Epidermal melanocyte (primary cell): ENCODE measurements around the gene KCNF1.

Experiments used
- DNase-seq: peaks from one replicate; pipeline ENCODE4 v3.0.0; 2011; ENCODE audit warnings: low spot score; ENCODE audit not compliant: insufficient read length

KCNF1 gene

DNA sequence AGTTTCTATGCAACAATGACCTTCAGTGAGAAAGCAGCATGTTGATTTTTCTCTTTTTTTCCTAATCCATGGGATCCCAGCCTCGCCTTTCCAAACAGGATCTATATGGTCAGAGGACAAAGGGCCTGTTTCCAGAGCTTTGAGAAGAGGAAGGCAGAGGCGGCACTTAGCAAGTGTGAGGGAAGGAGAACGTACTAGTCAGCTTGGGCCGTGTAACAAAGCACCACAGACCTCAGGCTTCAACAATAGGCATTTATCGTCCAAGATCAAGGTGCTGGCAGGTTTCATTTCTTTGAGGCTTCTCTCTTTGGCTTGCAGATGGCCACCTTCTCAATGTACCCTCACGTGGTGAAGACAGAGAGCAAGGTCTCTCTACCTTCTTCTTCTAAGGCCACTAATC lies 7.3 kb upstream of the KCNF1 start:
- no peak for DNase-seq

DNA sequence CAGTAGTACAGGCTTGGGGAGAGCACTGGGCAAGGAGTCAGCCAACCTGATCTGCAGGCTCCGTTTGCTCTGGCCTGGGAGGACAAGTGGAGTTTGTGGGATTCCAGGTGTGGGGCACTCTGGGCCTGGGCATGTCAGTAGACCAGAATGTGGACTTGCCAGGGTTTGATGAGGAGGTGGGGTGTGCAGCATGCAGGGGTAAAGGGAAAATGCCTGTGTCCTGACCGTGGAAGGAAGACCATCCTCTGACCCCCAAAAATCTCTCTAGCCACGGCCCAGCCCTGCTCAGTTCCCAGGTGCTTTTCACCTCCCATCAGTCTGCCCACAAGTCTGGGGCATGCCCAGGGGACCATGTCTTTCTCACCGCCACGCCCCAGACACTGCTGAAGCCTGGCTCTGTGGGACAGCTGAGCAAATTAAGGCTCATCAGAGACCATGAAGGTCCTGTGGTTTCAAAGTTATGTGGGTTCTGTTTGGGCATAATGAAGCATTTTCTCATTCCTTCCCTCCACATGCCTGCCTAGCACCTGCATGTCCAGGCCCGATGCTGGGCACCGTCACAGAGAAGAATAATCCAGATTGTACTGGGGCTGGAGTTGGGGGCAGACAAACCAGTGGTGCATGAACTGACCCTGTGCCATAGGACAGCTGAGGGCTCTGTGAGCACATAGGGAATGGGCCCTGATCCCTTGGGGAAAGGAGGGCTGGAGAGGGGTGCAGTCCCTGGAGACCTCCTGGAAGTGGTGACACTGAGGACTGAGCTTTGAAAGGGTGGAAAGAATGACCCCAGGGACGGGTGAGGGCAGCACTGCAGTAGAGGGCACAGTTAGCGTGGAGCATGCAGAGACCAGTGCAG lies 6.5 kb upstream of the KCNF1 start:
- no peak for DNase-seq

DNA sequence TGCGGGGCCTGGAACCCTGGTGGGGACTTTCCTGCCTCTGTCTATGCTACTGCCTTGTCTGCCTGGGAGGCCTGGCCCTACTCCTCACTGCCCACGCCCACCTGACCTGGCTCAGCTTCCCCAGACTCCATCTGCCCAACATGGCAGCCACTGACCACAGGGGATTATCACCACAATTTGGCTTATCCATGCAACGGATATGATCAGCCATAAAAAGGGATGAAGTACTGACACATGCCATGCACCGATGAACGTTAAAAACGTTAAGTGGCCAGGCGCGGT lies 5.9 kb upstream of the KCNF1 start:
- no peak for DNase-seq

DNA sequence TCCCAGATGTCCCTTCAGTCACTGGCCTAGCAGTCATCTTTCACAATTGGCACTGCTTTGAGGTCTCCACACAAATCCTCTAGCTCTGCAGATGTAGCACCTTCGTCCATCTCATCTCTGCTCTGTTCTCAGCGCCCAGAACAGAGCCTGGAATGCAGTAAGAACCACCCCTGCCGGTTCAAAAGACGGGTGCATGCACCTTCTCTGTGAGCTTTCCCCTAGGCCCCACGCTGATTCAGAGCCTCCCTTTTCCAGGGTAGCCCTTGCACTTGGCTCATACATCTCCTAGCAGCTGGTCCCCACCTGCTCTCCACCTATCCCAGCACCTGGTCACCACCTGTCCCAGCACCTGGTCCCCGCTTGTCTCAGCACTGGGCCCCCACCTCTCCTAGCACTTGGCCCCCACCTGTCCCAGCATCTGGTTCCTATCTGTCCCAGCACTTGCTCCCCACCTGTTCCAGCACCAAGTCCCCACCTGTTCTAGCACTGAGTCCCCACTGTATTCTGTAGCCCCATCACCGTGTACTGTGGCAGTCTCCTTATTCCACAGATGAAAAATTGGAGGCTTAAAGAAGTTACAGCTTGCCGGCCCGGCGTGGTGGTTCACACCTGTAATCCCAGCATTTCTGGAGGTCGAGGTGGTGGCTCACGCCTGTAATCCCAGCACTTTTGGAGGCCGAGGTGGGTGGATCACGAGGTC lies 4.7 kb upstream of the KCNF1 start:
- DNase-seq = no peak

DNA sequence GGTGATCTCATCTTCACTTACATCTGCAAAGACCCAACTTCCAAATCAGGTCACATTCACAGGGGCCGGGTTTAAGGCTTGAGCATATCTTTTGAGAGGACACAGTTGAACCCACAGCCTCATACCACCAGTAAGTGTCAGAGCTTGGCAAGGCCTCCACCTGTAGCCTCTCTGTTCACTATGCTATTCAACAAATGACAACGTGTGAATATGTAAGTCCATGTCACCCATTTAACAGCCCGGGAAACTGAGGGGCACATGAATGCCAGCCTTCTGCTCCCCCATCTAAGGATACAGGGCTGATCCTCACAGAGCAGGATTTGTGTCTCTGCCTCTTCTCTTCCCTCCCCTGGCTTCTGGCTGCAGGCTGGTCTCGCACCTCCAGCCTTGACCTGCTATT lies 3.5 kb upstream of the KCNF1 start:
- DNase-seq = no peak

DNA sequence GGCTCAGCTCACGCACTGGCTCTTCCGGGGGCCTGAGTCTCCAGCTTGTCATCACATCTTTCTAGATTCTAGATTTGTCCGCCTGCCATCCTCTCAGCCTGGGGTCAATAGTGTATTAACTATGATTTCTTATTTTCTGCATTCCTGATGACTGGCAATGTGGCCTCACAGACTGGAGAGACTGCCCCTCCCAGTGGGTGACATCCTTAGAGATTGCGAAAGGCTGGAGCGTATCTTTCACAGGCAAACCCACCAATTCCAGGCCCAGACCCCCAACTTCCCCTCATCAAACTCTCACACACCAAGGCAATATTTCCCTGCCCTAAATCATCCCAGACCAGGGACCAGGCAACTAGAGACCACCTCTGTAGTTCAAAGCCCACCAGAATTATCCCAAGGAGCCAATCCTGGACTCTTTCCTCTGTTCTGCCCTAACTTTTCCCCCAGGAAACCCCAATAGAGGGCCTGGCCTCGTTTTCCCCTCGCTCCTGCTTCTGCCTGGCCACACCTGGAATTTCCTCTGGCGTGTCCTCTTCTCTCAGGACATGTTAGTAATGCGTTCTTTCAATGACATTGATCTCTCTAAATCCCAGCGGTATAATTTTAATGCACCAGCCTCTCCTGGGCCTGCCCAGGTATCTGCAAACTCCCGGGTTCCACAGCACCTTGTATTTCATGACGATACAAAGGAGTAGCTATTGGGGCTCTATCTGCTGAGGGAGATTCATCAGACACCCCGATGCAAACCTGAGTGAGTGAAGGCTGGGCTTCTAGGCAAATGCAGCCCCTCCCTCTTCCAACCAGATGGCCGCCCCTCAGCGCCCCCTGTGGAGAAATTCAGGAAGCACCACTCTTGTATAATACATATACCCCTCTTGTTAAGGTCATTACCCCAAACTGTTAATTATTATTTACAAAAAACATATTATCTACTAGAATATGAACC lies 2.4 kb upstream of the KCNF1 start:
- no peak for DNase-seq

DNA sequence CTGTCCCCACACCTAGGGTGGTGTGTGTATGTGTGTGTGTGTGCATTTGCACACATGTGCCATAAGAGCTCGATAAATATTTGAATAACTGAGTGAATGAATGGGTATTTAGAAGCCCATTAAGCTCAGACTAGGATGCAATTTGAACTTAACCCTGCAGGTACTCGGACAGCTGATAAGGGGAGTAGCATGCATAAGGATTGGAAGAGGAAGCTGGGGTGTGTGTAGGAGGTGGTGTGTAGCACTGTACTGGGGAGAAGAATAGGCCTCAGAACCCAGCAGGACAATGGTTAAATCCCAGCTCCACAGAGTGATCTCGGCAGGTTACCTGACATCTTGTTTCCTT lies 1.8 kb upstream of the KCNF1 start:
- no peak for DNase-seq

DNA sequence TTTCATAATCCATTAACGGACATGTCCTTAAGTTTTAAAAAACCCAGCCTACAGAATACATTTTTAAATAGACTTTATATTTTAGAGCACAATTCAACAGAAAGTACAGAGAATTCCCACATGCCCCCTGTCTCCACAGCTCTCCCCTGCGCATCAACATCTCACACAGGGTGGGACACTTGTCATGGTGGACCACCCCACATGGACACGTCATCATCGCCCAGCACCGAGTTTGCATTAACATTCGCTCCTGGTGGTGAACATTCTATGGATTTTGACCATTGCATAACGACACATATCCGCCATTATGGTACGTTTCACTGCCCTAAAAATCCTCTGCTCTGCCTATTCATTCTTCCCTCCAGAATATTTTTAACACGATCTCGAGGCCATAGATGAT lies 1.1 kb upstream of the KCNF1 start:
- no peak for DNase-seq

DNA sequence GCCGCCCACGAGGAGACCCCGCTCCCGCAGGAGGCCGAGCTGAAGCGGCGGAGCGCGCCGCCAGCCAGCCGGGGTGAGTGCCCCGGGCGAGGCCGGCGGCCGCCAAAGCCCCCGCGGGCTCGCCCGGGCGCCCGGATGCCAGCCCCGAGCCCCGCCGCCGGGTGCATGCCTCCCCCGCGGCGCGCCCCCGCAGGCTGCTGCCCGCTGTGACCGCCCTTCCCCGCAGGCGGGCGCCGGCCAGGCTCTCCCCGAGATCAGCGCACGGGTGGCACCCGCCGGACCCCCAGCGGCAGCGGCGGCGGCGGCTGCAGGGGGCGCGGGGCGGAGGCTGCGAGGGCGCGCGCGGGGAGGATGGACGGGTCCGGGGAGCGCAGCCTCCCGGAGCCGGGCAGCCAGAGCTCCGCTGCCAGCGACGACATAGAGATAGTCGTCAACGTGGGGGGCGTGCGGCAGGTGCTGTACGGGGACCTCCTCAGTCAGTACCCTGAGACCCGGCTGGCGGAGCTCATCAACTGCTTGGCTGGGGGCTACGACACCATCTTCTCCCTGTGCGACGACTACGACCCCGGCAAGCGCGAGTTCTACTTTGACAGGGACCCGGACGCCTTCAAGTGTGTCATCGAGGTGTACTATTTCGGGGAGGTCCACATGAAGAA lies 470 bp downstream of the KCNF1 start:
- no peak for DNase-seq

DNA sequence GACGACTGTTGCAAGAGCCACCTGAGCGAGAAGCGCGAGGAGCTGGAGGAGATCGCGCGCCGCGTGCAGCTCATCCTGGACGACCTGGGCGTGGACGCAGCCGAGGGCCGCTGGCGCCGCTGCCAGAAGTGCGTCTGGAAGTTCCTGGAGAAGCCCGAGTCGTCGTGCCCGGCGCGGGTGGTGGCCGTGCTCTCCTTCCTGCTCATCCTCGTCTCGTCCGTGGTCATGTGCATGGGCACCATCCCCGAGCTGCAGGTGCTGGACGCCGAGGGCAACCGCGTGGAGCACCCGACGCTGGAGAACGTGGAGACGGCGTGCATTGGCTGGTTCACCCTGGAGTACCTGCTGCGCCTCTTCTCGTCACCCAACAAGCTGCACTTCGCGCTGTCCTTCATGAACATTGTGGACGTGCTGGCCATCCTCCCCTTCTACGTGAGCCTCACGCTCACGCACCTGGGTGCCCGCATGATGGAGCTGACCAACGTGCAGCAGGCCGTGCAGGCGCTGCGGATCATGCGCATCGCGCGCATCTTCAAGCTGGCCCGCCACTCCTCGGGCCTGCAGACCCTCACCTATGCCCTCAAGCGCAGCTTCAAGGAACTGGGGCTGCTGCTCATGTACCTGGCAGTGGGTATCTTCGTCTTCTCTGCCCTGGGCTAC lies 1.2 kb downstream of the KCNF1 start:
- no peak for DNase-seq

DNA sequence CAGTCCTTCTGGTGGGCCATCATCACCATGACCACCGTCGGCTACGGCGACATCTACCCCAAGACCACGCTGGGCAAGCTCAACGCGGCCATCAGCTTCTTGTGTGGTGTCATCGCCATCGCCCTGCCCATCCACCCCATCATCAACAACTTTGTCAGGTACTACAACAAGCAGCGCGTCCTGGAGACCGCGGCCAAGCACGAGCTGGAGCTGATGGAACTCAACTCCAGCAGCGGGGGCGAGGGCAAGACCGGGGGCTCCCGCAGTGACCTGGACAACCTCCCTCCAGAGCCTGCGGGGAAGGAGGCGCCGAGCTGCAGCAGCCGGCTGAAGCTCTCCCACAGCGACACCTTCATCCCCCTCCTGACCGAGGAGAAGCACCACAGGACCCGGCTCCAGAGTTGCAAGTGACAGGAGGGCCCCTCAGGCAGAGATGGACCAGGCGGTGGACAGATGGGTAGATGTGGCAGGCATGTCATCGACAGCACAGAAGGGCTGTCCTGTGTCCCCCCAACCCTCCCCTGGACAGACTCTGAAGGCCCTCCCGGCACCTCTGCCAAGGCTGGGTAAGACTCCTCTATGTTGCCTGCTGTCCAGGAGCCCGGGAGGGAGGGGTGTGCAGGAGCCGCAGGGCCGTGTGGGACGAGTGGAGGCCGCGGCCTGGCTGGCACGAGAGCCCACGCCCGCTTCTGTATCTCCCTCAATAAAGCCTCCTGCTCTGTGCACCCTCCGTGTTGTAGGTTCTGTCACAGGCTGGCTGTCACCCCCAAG lies 2.0 kb downstream of the KCNF1 start:
- no peak for DNase-seq

DNA sequence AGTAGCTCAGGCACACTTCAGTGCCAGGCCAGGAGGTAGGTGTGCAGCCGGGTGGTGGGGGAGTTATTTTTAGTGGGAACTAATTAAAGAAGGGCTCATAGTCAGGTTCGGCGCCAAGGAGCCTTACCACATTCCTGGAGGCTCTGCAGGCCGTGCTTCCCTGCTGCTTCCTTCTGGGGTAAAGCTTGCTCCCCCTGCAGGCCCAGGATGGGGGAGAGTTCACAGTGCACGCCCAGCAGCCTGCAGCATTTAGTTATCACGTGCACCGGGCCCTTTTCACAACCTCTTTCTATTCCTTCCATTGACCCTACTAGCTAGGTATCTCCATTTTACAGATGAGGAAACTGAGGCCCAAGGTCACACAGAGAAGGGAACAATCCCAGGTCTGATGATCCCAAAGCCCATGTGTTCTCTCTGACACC lies 2.5 kb downstream of the KCNF1 start:
- DNase-seq = no peak

DNA sequence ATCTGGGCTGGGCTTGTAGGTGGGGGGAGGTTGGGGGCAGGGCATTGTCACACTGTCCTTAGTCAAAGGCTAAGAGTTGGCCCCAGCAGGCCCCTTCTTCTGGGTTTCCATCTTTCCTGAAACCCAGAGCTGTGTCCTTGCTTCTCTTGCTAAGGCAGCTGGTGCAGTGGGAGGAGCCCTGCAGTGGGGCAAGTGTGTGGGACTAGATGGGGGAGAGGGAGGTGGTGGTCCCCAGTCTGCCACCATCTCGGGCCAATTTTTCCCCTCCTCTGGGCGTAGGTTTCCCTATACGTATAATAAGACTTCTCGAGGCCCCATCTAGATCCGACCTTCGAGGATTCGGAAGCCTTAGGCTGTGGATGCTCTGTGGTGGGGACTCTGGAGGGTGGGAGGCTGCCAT lies 3.5 kb downstream of the KCNF1 start:
- DNase-seq = no peak

DNA sequence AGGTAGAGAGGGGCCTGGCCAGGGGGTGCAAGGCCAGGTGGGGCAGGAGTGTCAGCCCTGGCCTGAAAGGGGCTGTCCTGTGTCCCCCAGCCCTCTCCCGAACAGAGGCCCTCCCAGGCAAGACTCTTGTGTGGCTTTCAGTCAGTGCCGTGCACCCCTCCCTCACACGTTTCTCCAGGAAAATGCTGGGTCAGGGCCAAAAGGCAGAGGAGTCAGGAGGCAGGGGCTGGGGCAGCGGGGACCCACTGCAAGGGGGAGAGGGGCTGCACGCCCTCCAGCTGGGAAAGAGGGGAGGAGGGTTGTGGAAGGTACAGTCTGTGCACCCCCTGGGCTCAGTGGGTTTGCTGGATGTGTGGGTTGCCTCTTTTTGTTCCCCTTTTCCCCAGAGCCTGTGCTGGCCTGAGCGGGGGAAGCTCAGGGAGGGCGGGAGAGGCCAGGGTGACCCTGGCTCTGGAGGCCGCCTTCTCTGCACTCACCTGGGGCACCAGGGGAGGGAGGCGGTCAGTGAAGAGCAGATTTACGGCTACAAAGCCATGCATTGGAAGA lies 4.1 kb downstream of the KCNF1 start:
- no peak for DNase-seq

DNA sequence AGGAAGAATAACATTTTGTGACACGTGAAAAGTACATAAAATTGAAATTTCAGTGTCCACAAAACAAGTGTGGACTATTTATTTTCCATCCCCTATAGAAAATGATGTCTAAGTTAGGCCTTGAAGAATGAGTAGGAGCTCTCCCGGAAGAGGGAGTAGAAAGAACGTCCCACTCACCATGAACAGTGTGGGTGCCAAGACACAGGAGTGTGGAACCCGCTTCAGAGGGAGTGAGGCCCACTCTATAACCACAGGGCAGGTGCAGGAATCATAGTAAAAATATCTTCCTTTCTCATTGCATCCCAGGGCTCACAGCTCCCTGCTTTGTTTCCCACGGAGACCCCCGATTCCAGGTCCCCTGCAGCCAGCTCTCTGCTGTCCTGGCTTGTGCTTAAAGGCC lies 5.2 kb downstream of the KCNF1 start:
- DNase-seq = no peak

DNA sequence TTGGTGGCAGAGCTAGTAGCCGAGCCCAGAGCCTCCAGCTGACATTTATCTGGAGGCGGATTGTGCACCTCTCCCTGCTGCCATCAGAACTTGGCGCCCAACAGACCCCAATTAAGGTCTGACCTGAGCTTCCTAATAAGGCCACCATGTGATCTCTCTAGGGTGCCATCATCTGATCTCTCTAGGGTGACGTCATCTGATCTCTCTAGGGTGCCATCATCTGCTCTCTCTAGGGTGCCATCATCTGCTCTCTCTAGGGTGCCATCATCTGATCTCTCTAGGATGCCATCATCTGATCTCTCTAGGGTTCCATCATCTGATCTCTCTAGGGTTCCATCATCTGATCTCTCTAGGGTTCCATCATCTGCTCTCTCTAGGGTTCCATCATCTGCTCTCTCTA lies 6.2 kb downstream of the KCNF1 start:
- no peak for DNase-seq

DNA sequence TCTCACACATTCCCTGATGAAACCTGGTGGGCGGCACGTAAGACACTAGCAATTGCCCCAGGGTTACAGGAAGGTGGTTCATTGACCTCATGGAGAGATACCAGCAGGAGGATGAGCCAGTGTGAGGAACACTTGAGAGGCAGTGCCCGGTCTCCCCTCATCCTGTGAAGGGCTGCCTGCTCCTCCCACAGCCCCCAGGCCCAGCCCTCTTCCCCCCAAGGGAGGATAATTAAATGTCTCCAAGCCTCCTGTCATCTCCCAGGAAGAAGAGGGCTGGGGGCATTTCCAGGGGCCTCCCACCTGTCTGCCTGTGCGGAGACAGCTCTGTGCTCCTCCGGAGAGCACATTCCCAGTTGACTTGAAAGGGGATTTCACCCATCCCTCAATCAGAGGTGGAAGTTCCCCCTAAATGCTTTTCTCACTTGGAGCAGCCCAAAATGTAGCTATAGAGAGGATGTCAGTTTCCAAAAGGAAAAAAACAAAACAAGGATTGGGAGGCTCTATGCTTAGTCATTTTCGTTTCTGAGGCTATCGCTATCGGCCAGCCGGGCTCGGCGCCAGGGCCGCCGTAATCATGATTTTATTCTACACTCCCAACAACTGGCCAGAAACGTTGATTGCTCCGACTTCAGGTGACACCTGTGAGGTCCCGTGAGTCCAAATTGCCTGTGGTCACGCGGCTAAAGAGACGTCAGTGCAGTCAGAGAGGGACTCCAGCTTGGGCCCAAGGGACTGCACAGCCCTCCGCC lies 7.1 kb downstream of the KCNF1 start:
- DNase-seq = no peak

DNA sequence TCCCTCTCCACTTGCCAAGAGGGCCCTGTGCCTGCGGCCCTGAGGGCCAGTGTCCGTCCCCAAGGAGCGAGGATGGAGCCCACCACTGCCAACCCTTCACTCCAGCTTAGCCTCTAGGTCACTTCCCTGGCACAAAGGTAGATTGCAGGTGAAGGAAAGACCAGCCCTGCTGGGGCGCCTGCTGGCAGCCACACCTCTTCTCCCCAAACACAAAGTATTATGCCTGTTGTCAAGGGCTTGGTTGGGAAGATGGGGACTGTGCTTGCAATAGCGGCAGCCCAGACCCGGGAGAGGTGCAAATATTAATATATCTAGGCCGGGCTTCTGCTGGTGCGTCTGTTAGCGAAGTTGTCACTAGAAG lies 7.7 kb downstream of the KCNF1 start:
- DNase-seq = no peak

DNA sequence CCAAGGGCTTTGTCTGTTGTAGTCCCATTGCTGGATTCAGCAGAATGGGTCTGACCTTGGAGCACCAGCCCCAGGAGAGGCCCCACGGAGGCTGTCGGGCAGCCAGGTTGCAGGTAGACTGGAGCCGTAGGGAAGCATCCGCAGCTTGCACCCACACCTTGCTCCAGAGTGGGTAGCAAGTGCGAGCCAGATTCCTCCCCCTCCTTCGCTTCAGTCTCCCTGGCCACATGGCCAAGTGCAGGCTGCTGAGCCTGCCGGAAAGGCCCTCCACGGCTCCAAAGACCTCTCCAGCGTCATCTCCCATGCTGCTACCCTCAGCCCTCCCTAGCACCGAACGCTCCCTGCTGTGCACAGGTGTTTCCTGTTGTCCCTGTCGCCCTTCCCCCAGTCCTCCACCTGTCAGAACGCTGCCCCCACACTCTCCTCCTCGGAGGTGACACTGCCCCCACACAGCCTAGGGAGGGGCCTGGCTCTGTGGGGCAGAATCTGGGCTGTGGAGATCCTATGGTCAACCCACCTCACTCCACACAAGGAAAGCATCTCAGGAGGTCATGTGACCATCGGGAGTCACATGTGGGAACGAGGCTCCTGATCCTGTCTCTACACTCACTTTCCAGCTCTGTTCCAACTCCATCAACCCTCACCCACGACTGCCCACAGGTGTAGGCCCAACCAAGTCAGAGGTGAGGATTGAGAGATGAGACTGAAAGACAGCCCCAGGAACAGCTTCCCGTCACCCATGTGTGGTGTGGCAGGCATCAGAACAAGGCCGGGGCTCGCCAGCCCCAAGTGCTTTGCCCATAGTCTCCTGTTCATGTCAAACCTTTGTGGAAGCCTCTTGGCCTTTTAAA lies 8.3 kb downstream of the KCNF1 start:
- no peak for DNase-seq
